IPS-15b (cell line): ENCODE measurements around the gene PAK4.

Experiments
- H3K27me3 ChIP-seq: one replicate; pipeline ENCODE4 v1.6.1; 2013; ENCODE audit warnings: low read length; ENCODE audit not compliant: control insufficient read depth, insufficient read depth
- H3K36me3 ChIP-seq: one replicate; pipeline ENCODE4 v1.6.1; 2013; ENCODE audit warnings: low read length; ENCODE audit not compliant: control insufficient read depth, insufficient read depth
- H3K4me1 ChIP-seq: one replicate; pipeline ENCODE4 v1.6.1; 2013; ENCODE audit warnings: mild to moderate bottlenecking, low read length; ENCODE audit not compliant: control insufficient read depth, insufficient read depth
- H3K4me3 ChIP-seq: one replicate; pipeline ENCODE4 v1.5.1; 2013; ENCODE audit warnings: low read depth, low read length
- H3K9ac ChIP-seq: one replicate; pipeline ENCODE4 v1.6.1; 2013; ENCODE audit warnings: low read depth, mild to moderate bottlenecking, low read length
- H3K9me3 ChIP-seq: one replicate; pipeline ENCODE4 v1.6.1; 2013; ENCODE audit warnings: mild to moderate bottlenecking, low read length; ENCODE audit not compliant: control insufficient read depth, insufficient read depth

PAK4 gene

GRCh38 chr19:39125199-39125553, 410 bp upstream of the PAK4 start:
- Histone ChIP-seq H3K9me3 (no peaks in the 10 kb centered on the region), H3K4me3 (peak overlapping the region; percentile 49), H3K9ac (no peak overlapping the region), H3K36me3 (no peaks in the 10 kb centered on the region), H3K4me1 (peaks cover 5% of the 10 kb centered on the region), H3K27me3 (no peaks in the 10 kb centered on the region)

- no peaks in the 10 kb centered on the region for H3K36me3 ChIP-seq
- H3K9ac ChIP-seq = peak overlapping the region; percentile 66
- H3K4me3 ChIP-seq = peak overlapping the region; percentile 78
- H3K4me1 ChIP-seq = peaks cover 5% of the 10 kb centered on the region
- no peaks in the 10 kb centered on the region for H3K9me3 ChIP-seq
- H3K27me3 ChIP-seq = no peaks in the 10 kb centered on the region
Observed at GRCh38 chr19:39126312-39127187, 964 bp downstream of the PAK4 start.

- Histone ChIP-seq H3K27me3 (no peaks in the 10 kb centered on the region), H3K36me3 (no peaks in the 10 kb centered on the region), H3K4me1 (peaks cover 5% of the 10 kb centered on the region), H3K4me3 (no peak overlapping the region), H3K9me3 (no peaks in the 10 kb centered on the region), H3K9ac (peak overlapping the region; percentile 12)
Observed at GRCh38 chr19:39127812-39128515, 2.4 kb downstream of the PAK4 start.

- no peaks in the 10 kb centered on the region for H3K36me3 ChIP-seq
- H3K27me3 ChIP-seq = no peaks in the 10 kb centered on the region
- no peaks in the 10 kb centered on the region for H3K9me3 ChIP-seq
- no peak overlapping the region for H3K9ac ChIP-seq
- peaks cover 5% of the 10 kb centered on the region for H3K4me1 ChIP-seq
- H3K4me3 ChIP-seq = no peak overlapping the region
Observed at GRCh38 chr19:39128516-39129079, 3.0 kb downstream of the PAK4 start.

- Histone ChIP-seq H3K9ac (no peak overlapping the region), H3K36me3 (no peaks in the 10 kb centered on the region), H3K4me1 (peaks cover 6% of the 10 kb centered on the region), H3K9me3 (no peaks in the 10 kb centered on the region), H3K27me3 (no peaks in the 10 kb centered on the region), H3K4me3 (no peak overlapping the region)
Observed at GRCh38 chr19:39129116-39129515, 3.5 kb downstream of the PAK4 start.

- H3K4me3 ChIP-seq = no peak overlapping the region
- H3K4me1 ChIP-seq = peaks cover 6% of the 10 kb centered on the region
- no peaks in the 10 kb centered on the region for H3K9me3 ChIP-seq
- no peaks in the 10 kb centered on the region for H3K27me3 ChIP-seq
- peak overlapping the region; percentile 47 for H3K9ac ChIP-seq
- no peaks in the 10 kb centered on the region for H3K36me3 ChIP-seq
Observed at GRCh38 chr19:39130337-39131254, 5.0 kb downstream of the PAK4 start.

GRCh38 chr19:39131255-39131755, 5.7 kb downstream of the PAK4 start:
- peaks cover 10% of the 10 kb centered on the region for H3K4me1 ChIP-seq
- H3K36me3 ChIP-seq = no peaks in the 10 kb centered on the region
- no peaks in the 10 kb centered on the region for H3K27me3 ChIP-seq
- H3K9me3 ChIP-seq = no peaks in the 10 kb centered on the region
- no peak overlapping the region for H3K4me3 ChIP-seq
- peak overlapping the region; percentile 47 for H3K9ac ChIP-seq

- Histone ChIP-seq H3K4me3 (no peak overlapping the region), H3K27me3 (no peaks in the 10 kb centered on the region)
Observed at GRCh38 chr19:39132344-39132969, 6.9 kb downstream of the PAK4 start.

GRCh38 chr19:39133431-39134270, 8.1 kb downstream of the PAK4 start:
- Histone ChIP-seq H3K4me3 (no peak overlapping the region), H3K36me3 (no peaks in the 10 kb centered on the region), H3K27me3 (no peaks in the 10 kb centered on the region), H3K9me3 (no peaks in the 10 kb centered on the region), H3K9ac (no peak overlapping the region), H3K4me1 (peaks cover 15% of the 10 kb centered on the region)

More at GRCh38 chr19:39132344-39132969, 6.9 kb downstream of the PAK4 start:
- Histone ChIP-seq H3K9ac (no peak overlapping the region), H3K36me3 (no peaks in the 10 kb centered on the region), H3K4me1 (peaks cover 12% of the 10 kb centered on the region), H3K9me3 (no peaks in the 10 kb centered on the region)

- Histone ChIP-seq H3K36me3 (peaks cover 4% of the 10 kb centered on the region), H3K9ac (no peak overlapping the region), H3K27me3 (no peaks in the 10 kb centered on the region), H3K4me3 (no peak overlapping the region), H3K4me1 (peaks cover 35% of the 10 kb centered on the region), H3K9me3 (no peaks in the 10 kb centered on the region)
Observed at GRCh38 chr19:39135701-39136100, 10.1 kb downstream of the PAK4 start.
